K562 (cell line): ENCODE data around the gene GTSE1.

ENCODE experiments used
- HDAC2 ChIP-seq: fragments of 450-650 bp; IDR thresholded peaks from 2 replicates; pipeline ENCODE4 v1.6.1; 2016; ENCODE audit warnings: mild to moderate bottlenecking
- HNRNPK ChIP-seq: fragments of 200-400 bp; formaldehyde crosslinking; IDR thresholded peaks from one replicate; pipeline ENCODE4 v1.6.1; 2018; ENCODE audit warnings: mild to moderate bottlenecking, low read depth, low read length; ENCODE audit not compliant: poor library complexity, severe bottlenecking
- POLR2A ChIP-seq: fragments of 450-650 bp; conservative IDR thresholded peaks from 2 replicates; pipeline ENCODE4 v1.6.1; 2016
- PTBP1 ChIP-seq: fragments of 200-400 bp; formaldehyde crosslinking; IDR thresholded peaks from 2 replicates; pipeline ENCODE4 v1.6.1; 2017; ENCODE audit warnings: low read depth, low read length
- RFX7 ChIP-seq: fragments of 250-450 bp; sonication (Bioruptor Pico); IDR thresholded peaks from 2 replicates; pipeline ENCODE4 v1.5.1; 2021; ENCODE audit warnings: mild to moderate bottlenecking
- SETDB1 ChIP-seq: IDR thresholded peaks from one replicate; pipeline ENCODE4 v1.6.1; 2012; ENCODE audit warnings: low read length, control low read depth, inconsistent platforms
- TF ChIP-seq, protein P1 (sequence below), 3 experiments: IDR thresholded peaks in 2 of 3; conservative IDR thresholded peaks in 1 of 3; 2 replicates each; pipeline ENCODE4 v1.5.1; 2011 to 2012; ENCODE audit warnings: low read length in 3 of 3, mild to moderate bottlenecking in 3 of 3, control low read depth in 2 of 3, improper control_type of control experiment in 1 of 3, inconsistent platforms in 1 of 3, low read depth in 1 of 3, mixed read lengths in 1 of 3, moderate library complexity in 1 of 3; ENCODE audit not compliant: insufficient read depth in 2 of 3

DNA sequence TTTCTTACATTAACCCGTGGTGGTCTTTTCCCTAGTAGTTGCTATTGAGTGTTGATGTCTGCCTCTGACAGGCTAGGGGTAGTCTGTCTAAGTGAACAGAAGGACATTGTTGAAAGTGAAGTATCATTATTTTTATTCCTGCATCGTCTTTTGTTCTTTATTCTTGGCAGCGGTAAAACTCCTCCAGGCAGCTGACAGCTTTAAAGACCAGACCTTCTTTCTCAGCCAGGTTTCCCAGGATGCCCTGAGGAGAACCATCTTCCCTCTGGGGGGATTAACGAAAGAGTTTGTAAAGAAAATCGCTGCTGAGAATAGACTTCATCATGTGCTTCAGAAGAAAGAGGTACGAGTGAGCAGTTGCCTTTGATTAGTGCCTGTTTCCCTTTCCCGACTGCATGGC is 53.5 kb downstream of the GTSE1 start:
- TF ChIP-seq, protein P1, sequence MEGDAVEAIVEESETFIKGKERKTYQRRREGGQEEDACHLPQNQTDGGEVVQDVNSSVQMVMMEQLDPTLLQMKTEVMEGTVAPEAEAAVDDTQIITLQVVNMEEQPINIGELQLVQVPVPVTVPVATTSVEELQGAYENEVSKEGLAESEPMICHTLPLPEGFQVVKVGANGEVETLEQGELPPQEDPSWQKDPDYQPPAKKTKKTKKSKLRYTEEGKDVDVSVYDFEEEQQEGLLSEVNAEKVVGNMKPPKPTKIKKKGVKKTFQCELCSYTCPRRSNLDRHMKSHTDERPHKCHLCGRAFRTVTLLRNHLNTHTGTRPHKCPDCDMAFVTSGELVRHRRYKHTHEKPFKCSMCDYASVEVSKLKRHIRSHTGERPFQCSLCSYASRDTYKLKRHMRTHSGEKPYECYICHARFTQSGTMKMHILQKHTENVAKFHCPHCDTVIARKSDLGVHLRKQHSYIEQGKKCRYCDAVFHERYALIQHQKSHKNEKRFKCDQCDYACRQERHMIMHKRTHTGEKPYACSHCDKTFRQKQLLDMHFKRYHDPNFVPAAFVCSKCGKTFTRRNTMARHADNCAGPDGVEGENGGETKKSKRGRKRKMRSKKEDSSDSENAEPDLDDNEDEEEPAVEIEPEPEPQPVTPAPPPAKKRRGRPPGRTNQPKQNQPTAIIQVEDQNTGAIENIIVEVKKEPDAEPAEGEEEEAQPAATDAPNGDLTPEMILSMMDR (IDR thresholded peaks at IDR 0.05 in 2 of 3, conservative IDR thresholded peaks at IDR 0.05 in 1 of 3; ENCODE audit: insufficient read depth in 2 of 3, low read depth in 1 of 3, low read length in 3 of 3), result no peak
- TF ChIP-seq PTBP1, result no peak
- TF ChIP-seq HNRNPK, result no peak
- no peak for TF ChIP-seq SETDB1
- TF ChIP-seq RFX7 (CRISPR knock-in tag), result no peak
- no peak for TF ChIP-seq POLR2A
- no peak for TF ChIP-seq HDAC2
